Measurements from ENCODE around the gene NXN.
"Not testable (repeated sequence)": the region's sequence is repeated elsewhere in the genome, so short reads cannot be mapped to it uniquely, and the experiment has no call there.

The NXN gene

DNA sequence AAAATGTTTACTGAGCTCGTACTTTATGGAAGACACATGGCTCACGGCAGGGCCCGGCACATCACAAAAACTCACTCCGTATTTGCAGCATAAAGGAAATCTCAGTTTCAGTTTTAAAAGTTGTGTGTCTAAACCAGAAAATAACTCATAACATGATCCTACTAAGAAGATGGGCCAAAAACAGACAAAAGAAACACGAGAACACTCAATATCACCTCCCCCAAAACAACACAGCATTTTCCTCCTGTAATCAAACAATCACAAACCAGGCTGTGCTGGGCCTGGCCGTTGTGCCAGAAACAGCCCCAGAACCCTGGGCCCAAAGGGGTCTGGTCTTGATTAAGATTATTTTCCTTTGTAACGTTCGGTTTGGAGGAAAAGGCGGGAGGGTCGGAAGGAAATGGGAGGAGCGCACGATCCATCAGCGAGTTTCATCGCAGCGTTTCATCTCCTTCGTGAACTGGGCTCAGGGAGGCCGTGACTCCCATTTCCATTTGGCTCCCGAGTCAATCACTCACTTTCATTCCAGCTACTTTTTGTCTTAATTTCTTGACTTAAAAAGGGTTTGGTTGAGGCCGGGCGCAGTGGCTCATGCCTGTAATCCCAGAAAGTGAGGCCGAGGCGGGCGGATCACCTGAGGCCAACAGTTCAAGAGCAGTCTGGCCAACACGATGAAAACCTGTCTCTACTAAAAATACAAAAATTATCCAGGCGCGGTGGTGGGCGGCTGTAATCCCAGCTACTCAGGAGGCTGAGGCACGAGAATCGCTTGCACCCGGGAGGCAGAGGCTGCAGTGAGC is 61.4 kb downstream of the NXN start:
- DNase-seq (ENCODE audit: low spot score) = no peak

GRCh38 chr17:917391-917811 is 62.2 kb downstream of the NXN start:
- no peak for DNase-seq (ENCODE audit: low spot score)

DNA sequence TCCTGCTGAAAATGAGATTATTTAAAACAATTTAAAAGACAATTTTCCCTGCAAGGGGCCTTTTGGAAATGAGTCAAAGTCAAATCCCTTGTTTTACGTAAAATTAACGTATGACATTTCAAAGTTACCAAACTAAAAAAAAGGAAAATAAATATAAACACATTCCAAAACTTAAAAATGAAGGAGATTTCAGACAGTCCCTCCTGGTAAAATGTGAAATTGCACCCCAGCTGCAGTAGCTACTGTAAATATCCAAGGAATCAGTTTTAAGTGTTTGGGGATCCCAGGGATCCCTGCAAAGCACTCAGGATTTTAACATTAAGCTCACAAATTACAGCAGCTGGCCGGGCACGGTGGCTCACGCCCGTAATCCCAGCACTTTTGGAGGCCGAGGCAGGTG is 63.3 kb downstream of the NXN start:
- no peak for DNase-seq (ENCODE audit: low spot score)

GRCh38 chr17:915538-916201 is 63.9 kb downstream of the NXN start:
- no peak for DNase-seq (ENCODE audit: low spot score)

DNA sequence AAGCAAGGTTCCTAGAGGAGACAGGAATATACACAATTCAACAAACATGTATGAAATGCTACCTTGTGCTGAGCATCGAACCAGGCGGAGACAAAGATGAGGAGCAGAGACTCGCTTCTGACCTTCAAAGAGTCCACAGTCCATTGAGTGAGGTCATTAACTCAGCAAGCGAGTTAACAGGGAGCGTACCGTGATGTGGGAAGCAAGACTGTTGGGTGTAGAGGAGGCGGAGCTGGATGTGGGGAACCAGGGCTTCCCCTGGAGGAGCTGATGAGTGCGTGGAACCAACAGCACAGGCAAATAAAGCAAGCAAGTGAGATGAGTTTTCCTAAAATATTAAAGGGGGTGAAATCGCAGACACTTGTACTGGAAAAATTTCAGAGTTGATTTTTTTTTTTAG is 65.0 kb downstream of the NXN start:
- no peak for DNase-seq (ENCODE audit: low spot score)

GRCh38 chr17:913207-913606 is 66.4 kb downstream of the NXN start:
- DNase-seq (ENCODE audit: low spot score) = no peak

DNA sequence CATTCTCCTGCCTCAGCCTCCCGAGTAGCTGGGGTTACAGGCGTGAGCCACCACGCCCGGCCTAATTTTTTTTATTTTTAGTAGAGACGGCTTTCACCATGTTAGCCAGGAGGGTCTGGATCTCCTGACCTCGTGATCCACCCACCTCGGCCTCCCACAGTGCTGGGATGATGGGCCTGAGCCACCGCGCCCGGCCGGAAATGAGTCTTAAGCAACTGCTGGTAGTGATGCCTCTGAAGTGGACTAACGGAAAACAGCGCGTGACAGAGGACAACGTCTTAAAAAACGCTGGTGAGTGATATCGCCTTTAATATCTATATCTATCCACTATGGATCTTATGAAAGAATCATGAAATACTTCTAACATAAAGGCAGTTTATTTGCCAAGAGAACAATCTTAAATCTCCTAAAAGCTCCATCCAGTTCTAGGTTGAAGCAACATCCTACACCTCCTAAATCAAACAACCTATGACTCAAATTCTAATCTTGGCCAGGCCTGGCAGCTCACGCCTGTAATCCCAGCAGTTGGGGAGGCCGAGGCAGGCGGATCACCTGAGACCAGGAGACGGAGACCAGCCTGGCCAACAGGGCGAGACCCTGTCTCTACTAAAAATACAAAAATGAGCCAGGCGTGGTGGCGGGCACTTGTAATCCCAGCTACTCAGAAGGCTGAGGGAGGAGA is 69.8 kb downstream of the NXN start:
- DNase-seq (ENCODE audit: low spot score) = no peak

- DNase-seq (ENCODE audit: low spot score) = no peak
Observed at GRCh38 chr17:907725-908124, 71.9 kb downstream of the NXN start.

DNA sequence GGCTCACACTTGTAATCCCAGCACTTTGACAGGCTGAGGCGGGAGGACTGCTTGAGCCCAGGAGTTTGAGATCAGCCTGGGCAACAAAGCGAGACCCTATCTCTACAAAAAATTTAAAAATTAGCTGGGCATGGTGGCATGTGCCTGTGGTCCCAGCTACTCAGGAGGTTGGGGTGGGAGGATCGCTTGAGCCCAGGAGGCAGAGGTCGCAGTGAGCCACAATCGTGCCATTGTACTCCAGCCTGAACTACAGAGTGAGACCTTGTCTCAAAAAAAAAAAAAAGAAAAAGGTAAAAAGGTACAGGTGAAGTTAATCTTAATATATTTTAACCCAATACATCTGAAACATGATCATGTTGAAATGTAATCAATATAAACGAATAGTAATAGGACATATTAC is 73.9 kb downstream of the NXN start:
- not testable (repeated sequence) for DNase-seq (ENCODE audit: low spot score)

- no peak for DNase-seq (ENCODE audit: low spot score)
Observed at GRCh38 chr17:903691-904481, 75.7 kb downstream of the NXN start.

DNA sequence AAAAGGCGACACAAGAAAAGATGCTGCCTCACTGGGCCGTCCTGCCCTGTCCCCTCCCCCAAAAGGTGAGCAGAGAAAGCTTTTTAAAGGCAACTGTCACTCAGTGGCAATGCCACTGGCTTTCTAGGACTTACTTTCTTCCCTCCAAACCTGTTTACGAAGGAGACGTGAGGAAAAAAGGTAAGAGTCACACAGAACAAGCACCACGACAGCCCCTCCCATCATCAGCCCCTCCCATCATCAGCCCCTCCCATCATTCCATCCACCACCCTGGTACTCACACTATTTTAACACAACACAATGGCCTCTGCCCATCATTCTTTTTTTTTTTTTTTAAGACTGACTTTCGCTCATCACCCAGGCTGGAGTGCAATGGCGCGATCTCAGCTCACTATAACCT is 77.1 kb downstream of the NXN start:
- DNase-seq (ENCODE audit: low spot score) = peak; percentile 17

- DNase-seq (ENCODE audit: low spot score) = no peak
Observed at GRCh38 chr17:901964-902363, 77.6 kb downstream of the NXN start.

GRCh38 chr17:901191-901950 is 78.2 kb downstream of the NXN start:
- DNase-seq (ENCODE audit: low spot score) = no peak

DNA sequence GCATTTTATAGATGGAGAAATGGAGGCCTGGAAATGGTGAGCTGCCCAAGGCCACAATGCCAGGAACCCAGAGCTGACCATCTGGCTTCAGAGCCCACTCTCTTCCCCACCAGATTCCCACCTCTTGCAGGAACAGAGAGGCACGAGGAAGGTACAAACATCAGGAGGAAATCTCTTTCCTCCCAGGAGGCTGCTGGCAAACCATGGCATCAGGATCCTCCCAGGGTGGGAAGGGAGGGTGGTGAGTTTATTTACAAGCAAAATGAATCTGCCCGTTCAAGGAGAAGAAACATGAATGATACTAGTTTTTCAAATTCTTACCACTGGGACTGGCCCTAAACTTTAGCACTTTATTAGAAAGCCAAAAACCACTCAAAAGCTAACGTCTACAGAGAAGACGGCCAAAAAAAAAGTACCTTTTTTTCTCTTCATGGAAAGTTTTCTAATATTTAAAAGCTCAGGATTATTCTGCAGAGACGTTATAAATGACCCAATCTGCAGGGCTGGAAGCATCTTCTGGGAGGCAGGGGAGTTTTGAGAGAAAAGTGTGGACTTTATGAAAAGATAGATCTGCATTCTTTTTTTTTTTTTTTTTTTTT is 79.1 kb downstream of the NXN start:
- no peak for DNase-seq (ENCODE audit: low spot score)

GRCh38 chr17:897970-898619 is 81.5 kb downstream of the NXN start:
- no peak for DNase-seq (ENCODE audit: low spot score)

- no peak for DNase-seq (ENCODE audit: low spot score)
Observed at GRCh38 chr17:896953-897661, 82.5 kb downstream of the NXN start.

- no peak for DNase-seq (ENCODE audit: low spot score)
Observed at GRCh38 chr17:896454-896853, 83.1 kb downstream of the NXN start.

DNA sequence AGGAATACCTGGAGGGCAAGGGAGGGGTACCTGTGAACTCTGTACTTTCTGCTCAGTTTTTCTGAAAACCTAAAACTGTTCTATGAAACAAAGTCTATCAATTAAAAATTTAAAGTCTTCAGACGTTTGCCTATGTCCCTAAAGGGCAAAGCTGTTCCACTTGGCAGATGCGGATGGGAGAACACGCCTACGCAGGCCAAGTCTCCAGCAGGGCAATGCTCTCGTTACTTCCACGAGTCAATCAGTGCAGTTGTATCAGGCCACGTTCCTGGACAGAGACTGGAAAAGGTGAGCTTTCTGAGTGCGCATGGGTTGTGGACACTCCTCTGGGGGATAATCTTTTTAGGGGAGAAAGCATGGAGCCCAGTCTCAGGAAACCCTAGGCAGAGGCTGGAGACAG is 86.6 kb downstream of the NXN start:
- DNase-seq (ENCODE audit: low spot score) = no peak

DNA sequence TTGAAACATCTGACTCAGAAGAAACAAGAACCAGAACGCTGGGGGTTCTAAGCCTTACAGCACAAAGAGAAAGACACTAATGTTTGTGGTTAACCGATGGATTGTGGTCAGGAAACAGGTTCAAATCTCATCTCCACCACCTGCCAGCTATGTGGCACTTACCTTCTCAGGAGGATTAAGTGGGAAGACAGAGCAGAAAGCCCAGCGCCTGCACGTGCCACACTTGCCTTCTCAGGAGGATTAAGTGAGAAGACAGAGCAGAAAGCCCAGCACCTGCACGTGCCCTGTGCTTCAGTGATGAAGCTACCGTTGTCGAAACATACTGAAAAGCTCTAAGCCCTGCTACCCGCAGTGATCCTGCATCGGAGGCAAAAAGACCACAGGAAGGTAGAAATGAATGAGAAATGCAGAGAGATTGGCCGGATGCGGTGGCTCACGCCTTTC is 90.6 kb downstream of the NXN start:
- DNase-seq (ENCODE audit: low spot score) = no peak

All from iPS-NIHi11 (cell line).